Measurements from ENCODE around the gene CIAO3.
"Not testable (repeated sequence)": the region's sequence is repeated elsewhere in the genome, so short reads cannot be mapped to it uniquely, and the experiment has no call there.

CIAO3 gene

DNA sequence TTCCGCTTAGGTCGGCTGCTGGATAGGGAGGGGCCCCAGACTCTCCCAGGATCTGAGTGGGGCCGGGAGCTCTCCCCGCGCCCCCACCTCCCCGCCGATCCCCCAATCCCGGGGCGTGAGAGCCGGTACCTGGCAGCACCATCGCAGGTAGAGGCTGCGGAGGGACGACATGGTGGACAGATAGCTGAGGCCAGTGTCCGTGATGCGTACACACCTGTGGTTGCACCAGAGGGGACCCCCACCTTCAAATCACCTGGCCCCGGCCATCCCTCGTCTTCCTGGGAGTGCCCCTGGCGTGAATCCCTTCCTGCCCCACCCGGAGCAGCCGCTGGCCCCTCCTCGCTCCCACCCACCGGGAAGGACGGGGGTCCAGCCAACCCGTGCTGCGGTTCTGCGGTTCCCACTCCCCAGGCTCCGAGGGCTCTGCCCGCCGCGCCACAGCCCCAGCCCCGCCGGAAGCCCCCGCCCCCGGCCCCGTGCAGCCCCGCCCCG lies 45.9 kb downstream of the CIAO3 start:
- DNase-seq (ENCODE audit: low read depth in 2 of 3, low spot score in 2 of 3): no peak

GRCh38 chr16:694187-694862 lies 46.5 kb downstream of the CIAO3 start:
- no peak for DNase-seq (ENCODE audit: low read depth in 2 of 3, low spot score in 2 of 3)

DNA sequence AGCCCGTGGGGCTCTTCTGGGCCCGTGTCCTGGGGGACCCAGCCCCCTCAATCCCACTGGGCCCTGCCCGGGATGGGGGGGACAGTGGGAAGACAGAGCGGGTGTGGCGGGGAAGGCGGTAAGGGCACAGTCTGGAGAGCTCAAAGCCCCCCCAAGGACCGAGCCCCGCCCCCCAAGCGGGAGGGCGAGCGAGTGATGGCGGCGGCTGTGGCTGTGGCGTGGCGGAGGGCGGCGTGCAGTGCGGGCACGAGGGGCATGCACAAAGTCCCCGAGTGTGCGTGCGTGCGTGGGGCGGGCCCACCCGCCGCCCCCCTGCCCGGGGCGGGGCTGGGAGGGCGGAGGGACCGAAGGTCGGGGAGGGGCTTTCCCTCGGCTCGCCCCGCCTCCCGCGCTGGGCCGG lies 47.0 kb downstream of the CIAO3 start:
- no peak for DNase-seq (ENCODE audit: low read depth in 2 of 3, low spot score in 2 of 3)

GRCh38 chr16:693364-693763 lies 47.4 kb downstream of the CIAO3 start:
- no peak for DNase-seq (ENCODE audit: low read depth in 2 of 3, low spot score in 2 of 3)

DNA sequence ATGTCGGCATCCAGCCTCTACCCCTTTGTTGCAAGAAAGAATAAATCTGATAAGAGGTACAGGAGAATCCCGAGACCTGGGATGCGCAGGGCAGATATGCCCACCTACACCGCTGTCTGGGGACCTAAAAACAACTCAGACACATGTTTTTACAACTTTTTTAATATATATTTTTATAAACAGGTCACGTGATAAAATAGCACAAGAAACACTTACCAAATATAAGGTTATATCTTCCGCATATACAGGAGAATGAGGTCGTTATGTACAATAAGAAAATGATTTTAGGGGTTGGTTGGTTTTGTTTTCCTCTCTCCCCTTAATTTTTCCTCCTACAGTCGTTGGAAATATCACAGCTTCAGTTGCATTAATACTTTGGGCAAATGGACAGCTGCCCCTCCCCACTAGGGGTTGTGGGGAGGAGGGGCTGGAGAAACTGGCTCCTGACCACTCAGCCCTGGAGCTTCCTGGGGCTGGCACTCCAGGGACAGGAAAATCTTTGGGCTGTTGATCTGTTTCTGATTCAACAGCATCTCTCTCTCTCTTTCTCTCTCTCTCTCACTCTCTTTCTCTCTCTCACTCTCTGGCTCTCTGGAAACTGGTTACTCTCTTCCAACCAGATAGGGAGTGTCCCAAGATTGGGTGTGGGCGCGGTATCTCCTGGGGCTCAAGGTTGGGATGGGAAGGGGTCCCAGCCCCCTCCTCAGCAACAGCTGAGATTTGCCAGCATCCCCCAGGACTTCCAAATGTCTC lies 48.3 kb downstream of the CIAO3 start:
- DNase-seq (ENCODE audit: low read depth in 2 of 3, low spot score in 2 of 3): no peak

- DNase-seq (ENCODE audit: low read depth in 2 of 3, low spot score in 2 of 3): not testable (repeated sequence)
Observed at GRCh38 chr16:691242-691641, 49.6 kb downstream of the CIAO3 start.

DNA sequence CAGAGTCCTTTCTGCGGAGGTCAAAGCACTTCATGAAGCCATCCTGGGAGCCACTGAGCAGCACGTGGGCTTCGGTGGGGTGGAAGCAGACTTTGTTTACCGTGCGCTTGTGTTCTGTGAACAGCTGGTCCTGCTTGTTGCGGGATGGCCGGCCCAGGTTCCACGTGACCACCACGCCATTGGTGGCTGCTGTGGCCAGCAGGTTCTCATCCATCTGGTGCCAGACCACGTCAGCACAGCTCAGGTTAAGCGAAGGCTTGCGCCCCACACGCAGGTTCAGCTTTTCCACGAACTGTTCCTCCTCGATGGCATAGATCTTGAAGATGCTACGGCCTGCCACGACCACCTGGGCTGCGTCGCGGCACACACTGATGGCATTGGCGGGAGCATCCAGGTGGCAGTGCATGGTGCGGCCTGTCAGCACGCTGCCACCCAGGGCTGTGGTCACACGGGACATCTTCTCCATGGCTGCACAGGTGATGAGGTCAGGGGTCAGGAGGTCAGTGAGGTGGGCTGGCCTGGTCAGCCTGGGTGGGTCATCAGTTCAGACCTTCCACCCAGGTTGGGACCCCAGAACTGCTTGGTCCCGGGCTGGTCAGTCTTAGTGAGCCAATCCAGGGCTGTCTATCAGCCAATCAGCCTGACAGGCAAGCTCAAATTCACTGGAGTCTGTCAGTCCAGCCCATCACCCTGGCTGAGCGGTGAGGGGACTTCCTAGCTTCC lies 51.5 kb downstream of the CIAO3 start:
- DNase-seq (ENCODE audit: low read depth in 2 of 3, low spot score in 2 of 3): no peak

DNA sequence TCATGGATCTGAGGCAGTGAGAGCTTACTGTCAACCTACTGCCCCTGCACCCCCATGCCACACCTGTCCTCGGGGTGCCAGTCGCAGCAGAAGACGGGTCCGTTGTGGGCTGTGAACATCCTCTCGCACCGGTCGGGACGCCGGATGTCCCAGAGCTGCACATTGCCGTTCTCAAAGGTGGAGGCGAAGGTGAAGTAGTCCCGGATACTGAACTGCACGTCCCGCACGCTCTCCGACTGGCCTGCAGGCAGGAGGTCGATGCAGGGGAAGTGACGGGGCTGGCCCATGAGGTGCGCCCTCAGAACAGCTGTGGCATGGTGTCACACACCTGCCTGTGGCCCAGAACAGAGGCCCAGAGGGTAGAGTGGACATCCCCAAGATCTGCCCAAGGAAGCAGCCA lies 53.3 kb downstream of the CIAO3 start:
- no peak for DNase-seq (ENCODE audit: low read depth in 2 of 3, low spot score in 2 of 3)

DNA sequence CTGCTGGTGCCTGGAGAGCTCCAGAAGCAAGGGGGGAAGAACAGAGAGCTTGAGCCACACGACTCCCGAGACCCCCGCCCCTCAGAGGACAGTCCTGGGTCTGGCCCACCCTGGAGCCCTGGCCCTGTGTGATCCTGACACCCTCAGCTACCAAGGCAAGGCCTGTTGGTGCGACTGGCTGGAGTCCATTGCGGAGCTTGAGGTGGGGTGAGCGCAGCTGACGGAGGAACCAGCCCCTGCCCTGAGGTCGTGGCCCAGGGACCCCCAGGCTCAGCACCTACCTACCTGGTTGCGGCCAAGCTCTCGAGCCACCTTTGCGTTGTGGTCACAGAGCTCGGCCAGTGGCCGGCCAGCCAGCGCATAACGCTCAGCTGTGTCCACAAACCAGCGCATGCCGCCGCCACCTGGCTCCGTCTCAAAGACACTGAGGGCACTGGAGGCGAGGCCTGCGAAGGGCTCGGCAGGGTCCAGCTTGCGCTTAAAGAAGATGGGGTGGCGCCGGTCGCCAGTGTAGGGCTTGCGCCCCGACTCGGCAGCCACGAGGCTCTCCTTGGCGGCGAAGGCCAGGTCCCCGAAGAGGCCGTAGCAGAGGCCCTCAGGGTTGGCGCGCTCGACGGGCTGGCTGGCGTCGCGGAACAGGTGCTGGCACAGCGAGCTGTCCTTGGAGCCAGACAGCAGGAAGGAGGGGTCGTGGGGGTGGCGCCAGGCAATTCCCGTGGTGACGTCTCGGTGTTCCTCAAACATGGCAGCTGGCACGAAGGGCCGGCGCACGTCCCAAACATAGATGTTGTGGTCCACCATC lies 54.1 kb downstream of the CIAO3 start:
- no peak for DNase-seq (ENCODE audit: low read depth in 2 of 3, low spot score in 2 of 3)

GRCh38 chr16:685967-686366 lies 54.8 kb downstream of the CIAO3 start:
- DNase-seq (ENCODE audit: low read depth in 2 of 3, low spot score in 2 of 3): no peak

DNA sequence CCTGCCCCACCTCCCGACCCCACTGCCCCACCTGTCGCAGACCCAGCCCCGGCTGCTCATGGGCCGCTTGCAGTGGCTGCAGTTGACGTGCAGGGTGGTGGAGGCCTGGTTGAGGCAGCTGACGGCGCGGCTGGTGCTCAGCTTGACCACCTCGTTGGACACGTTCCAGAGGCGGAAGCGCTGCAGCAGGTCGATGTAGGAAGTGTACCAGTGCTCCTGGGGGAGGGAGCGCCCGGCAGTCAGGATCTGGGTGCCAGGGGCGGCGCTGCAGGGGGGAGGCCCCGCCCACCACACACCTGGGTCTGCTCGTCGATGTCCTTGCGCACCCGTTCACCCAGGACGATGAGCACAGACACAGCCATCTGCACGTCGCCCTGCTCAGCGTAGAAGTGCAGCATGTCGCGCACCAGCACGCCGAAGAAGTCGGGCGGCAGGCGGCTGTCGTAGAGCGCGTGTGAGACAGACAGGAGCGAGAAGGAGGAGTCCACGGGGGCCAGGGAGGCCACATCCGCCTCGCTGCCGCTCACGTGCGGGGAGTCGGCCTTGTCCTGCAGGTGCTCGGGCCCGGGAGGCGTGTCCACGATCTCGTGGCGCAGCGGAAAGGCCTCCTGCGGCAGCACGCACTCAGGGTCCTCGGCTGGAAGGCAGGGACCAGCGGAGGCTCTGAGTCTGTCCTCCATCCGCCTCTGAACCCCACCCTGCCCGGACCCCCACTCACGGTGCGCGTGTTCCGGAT lies 55.7 kb downstream of the CIAO3 start:
- DNase-seq (ENCODE audit: low read depth in 2 of 3, low spot score in 2 of 3): no peak

DNA sequence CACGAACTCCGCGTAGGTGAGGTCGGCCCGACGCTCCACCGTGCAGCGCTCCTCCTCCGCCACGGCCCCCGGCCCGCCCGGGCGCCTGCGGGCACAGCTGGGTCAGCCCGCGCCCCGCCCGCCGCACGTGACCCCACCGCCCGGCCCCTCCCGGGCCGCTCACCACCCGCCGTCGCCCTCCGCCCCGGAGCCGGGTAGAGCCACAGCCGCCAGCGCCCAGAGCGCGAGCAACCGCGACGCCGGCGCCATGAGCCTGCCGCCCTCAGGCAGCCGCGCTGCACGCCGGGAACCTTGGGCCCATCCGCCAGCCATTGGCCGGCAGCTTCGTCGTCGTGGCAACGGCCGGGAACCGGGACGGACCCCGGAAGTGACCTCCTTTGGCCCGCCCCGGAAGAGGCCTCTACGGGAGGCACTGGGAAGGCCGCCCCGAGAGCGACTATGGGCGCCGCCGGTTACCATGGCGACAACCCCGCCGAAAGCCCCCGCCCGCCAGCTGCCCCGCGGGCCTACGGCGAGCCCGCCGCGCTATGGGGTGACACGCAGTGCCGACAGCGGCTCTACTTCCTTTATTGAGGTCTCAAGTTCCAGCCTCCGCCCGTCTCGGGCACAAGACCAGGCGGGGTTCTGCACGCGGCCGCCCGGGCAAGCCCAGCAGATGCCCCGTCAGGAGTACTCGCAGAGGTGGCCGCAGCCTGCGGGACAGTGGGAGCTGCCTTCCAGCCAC lies 56.6 kb downstream of the CIAO3 start, which contains the start of gene JMJD8:
TSS of gene JMJD8 (minus strand) at position 264 of the 724 bp plus-strand sequence. CDS start at position 249, 15 bp downstream.
- peak; percentile 90 to 96 (median 92) for DNase-seq (ENCODE audit: low read depth in 2 of 3, low spot score in 2 of 3)

GRCh38 chr16:683396-684070 lies 57.3 kb downstream of the CIAO3 start:
- DNase-seq (ENCODE audit: low read depth in 2 of 3, low spot score in 2 of 3): no peak

- no peak for DNase-seq (ENCODE audit: low read depth in 2 of 3, low spot score in 2 of 3)
Observed at GRCh38 chr16:682493-683395, 58.1 kb downstream of the CIAO3 start.

- DNase-seq (ENCODE audit: low read depth in 2 of 3, low spot score in 2 of 3): no peak
Observed at GRCh38 chr16:681746-682427, 58.9 kb downstream of the CIAO3 start.

DNA sequence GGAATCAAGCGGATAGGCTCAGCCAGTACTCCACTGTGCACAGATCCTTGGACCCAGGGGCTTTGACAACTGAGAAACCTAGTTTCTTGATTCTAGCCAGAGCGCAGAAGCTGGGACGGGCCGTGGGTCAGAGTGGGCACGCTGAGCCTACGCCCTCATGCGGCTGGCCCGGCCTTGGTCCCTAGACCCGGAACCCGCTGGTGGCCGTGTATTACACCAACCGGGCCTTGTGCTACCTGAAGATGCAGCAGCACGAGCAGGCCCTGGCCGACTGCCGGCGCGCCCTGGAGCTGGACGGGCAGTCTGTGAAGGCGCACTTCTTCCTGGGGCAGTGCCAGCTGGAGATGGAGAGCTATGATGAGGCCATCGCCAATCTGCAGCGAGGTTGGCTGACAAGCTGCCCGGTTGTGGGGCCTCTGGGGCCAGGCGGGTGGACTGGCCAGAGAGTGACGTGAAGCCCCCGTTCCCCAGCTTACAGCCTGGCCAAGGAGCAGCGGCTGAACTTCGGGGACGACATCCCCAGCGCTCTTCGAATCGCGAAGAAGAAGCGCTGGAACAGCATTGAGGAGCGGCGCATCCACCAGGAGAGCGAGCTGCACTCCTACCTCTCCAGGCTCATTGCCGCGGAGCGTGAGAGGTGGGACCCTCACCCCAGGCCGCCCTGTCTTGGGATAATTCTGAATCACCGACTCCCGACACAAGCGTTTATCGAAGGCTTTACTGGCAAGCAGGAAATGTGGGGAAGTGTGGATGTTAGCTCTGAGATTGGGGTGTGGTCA lies 59.6 kb downstream of the CIAO3 start:
- DNase-seq (ENCODE audit: low read depth in 2 of 3, low spot score in 2 of 3): no peak

GRCh38 chr16:680625-680945 lies 60.2 kb downstream of the CIAO3 start:
- no peak for DNase-seq (ENCODE audit: low read depth in 2 of 3, low spot score in 2 of 3)

Data from activated CD8-positive, alpha-beta memory T cell treated with anti-CD3 and anti-CD28 coated beads for 48 hours (primary cell).